HT-29 (cell line): ENCODE measurements around the gene CHD5. TPM values are rescaled to one million over a fixed set of nuclear protein-coding genes. Genes with fewer than 3 reads are reported as not detected.
"Not testable (repeated sequence)": the region's sequence is repeated elsewhere in the genome, so short reads cannot be mapped to it uniquely, and the experiment has no call there.

Experiments used
- DNase-seq: peaks from one replicate; pipeline ENCODE4 v3.0.0-alpha.2; 2015; ENCODE audit warnings: low spot score
- total RNA-seq: library from RNA; depleted of rRNA; stranded (reverse); fragments of >200 nt; shearing (Covaris generic); gene quantifications from 2 replicates; pipeline ENCODE4 v1.2.3, GENCODE V29; 2014; rRNA removed

The CHD5 gene
- total RNA-seq, 1 experiment from 2014 or later = 0.25 TPM

DNA sequence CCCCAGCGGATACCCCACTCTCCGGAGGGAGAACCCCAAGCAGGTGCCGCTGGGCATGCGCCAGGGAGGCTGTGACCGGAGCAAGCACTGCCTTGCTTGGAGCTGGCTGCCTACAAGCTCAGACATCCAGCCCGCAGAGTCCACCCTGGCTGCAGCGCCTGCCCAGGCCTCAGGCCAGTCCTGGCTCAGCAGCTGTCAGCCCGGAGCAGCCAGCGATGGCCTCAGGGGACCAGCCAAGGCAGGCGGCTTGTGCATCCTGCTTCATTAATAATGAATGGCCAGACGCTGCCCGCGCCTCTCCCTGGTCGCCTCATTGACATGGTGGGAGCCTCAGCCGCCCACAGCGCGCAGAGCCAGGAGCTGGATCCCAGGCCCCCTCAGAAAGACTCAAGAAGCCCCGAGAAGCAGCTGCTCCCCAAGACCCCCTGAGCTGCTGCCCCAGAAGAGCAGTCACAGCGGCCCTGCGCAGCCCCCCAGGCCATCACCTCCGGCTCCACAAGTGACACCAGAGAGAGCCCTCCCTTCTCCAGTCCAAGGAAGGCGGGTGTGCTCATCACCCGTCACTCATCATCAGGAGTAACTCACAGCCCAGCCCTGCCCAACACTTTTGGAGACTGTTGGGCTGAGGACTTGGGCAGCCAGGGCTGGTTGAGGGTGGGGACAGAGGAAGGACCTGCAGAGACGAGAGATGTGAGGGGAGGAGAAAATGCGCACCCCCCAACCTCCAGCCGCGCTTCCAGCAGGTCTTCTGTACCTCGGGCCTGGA, 114.8 kb downstream of the CHD5 start:
- DNase-seq = no peak

DNA sequence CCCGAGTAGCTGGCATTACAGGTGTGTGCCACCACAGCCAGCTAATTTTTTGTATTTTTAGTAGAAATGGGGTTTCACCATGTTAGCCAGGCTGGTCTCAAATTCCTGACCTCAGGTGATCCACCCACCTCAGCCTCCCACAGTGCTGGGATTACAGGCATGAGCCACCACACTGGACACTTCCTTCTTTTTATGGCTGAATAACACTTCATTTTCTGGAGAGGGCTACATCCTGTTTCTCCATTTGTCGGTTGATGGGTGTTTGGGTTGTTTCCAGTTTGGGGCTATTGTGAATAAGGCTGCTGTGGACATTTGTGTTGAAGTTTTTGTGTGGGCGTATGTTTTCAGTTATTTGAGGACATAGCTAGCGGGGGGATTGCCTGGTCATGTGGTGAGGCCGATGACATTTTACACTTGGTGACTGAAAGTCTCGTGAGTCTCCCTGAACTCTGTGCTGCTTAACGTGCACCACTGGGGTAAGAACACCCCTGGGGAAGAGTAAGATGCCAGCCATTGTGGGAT, 116.5 kb downstream of the CHD5 start:
- not testable (repeated sequence) for DNase-seq

- no peak for DNase-seq
Measured at GRCh38 chr1:6062670-6063069, 117.5 kb downstream of the CHD5 start.

DNA sequence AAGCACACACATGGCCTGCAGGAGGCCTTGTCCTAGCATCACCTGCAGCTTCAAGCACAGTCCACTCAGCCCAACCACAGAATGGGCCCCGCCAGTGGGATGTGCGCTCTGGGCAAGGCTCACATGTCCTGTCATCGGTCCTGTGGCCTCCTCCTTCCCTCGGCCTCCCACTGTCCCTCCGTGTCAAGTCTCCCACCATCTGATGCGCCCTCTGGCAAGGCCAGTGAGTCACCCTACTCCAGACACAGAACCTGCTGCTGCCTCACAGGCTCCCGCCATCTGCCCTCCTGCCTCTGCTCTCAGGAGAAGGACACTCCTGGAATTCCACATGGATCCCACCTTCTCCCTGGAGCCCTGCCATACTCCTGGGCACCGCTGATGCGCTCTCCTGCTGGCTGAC, 120.3 kb downstream of the CHD5 start:
- DNase-seq = no peak

- no peak for DNase-seq
Measured at GRCh38 chr1:6057170-6057845, 122.8 kb downstream of the CHD5 start.

- no peak for DNase-seq
Measured at GRCh38 chr1:6056572-6056948, 123.6 kb downstream of the CHD5 start.

GRCh38 chr1:6054596-6054995, 125.5 kb downstream of the CHD5 start:
- DNase-seq = no peak

DNA sequence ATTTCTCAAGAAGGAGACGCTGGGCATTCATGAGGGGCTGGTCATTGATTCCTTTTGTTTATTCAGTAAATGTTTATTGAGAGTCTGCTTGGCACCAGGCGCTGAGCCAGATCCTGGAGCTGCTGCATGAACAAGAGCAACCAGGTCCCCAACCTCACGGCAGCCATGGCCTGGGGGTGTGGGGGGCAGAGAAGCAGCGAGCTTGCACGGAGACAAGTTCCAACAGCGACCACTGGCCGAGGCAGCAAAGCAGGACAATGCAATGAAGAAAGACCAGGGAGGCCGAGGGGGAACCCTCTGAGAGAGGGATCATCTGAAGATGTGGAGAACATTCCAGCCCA, 126.9 kb downstream of the CHD5 start:
- DNase-seq = no peak

DNA sequence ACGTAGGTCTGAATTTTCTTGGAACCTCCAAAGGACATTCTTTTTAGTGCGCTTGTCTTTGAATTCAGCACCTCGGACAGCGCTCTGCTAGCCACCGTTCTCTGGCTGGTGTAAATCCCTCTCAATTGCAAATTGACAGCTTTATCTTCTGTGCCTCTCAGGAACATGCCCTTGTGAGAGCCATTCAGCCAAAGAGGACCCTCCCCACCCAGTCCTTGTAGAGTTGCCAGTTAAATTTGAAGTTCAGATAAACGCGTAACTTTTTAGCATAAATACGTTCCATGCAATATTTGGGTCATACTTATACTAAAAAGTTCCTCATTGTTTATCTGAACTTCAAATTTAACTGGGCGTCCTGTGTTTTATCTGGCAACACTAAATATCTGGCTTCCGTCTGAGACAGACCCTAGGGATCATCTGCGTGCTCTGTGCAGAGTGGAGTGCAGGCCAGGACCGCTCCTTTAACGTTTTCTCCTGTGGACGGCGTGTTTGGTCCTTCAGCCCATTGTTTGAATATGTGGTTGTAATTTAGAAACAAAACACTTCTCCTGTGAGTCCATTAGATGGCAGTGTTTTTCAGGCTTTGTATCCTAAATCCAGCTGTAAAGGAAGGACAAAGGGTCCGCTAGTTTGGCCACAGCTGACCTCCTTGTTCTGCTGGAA, 127.4 kb downstream of the CHD5 start:
- peak; percentile 70 for DNase-seq

Other genes with a start within 250 kb of the CHD5 start
- 11.0 and 15.8 TPM in 2 replicates for gene NPHP4, start 187.9 kb downstream of the CHD5 start, total RNA-seq
- 3.9 and 4.7 TPM in 2 replicates for gene KCNAB2, start 134.4 kb downstream of the CHD5 start, total RNA-seq
- 119 and 132 TPM in 2 replicates for gene RPL22, start 19.3 kb upstream of the CHD5 start, total RNA-seq
- 21.4 and 22.7 TPM in 2 replicates for gene RNF207, start 25.8 kb upstream of the CHD5 start, total RNA-seq
- gene ICMT, start 55.6 kb upstream of the CHD5 start, total RNA-seq = 95.3 and 95.5 TPM in 2 replicates
- gene HES3, start 63.9 kb upstream of the CHD5 start, total RNA-seq = not detected in 2 replicates
- 4.1 and 4.8 TPM in 2 replicates for gene GPR153, start 80.8 kb upstream of the CHD5 start, total RNA-seq
- 31.7 and 33.9 TPM in 2 replicates for gene ACOT7, start 213.4 kb upstream of the CHD5 start, total RNA-seq
- 0.16 TPM in 1 of 2 replicates, not detected in the other for gene HES2, start 239.6 kb upstream of the CHD5 start, total RNA-seq
- gene ESPN, start 244.5 kb upstream of the CHD5 start, total RNA-seq = 1.9 and 5.2 TPM in 2 replicates